Retinal pigment epithelial cell (primary cell): ENCODE measurements around the gene SLC6A3.
"Not testable (repeated sequence)": the region's sequence is repeated elsewhere in the genome, so short reads cannot be mapped to it uniquely, and the experiment has no call there.

Source experiments
- DNase-seq: peaks from one replicate; pipeline ENCODE4 v3.0.0-alpha.2; 2010; ENCODE audit warnings: low read depth
- H3K4me3 ChIP-seq: 2 replicates; pipeline ENCODE4 v1.5.1; 2011; ENCODE audit warnings: mild to moderate bottlenecking, low read length, control low read depth, moderate library complexity
- TF ChIP-seq, protein P1 (sequence below): conservative IDR thresholded peaks from 2 replicates; pipeline ENCODE4 v1.5.1; 2011; ENCODE audit warnings: low read depth, low read length, control low read depth, inconsistent platforms

The SLC6A3 gene

DNA sequence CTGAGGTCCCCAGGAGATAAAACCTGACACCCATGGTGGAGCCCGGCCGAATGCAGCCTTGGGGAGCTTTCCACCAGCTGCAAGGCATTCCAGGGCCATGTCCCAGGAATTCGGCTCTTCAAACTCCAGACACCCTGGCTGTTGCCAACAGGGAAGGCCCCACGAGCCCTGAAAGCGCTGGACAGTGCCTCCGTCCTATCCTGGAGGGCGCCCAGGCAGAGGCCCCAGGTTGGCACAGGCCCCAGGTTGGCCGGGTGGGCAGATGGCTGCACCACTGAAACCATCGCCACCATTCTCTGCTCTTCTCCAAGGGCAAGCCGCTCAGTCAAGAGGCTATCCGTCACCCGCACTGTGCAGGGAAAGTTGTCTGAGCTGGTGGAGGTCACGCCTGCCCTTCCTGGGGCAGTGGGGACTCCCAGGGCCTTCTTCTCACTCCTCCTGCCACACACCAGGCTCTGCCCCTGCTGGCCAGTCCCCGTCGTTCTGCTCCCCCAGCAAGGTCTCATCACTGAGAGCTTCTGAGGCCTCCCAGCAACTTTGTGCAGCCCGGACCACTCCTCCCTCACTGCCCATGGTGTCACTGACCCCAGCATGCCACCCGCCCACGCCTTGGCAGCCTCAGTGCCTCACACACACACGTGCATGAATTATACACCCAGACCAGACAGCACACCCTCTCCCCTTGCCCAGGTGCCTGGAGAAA is 21.2 kb downstream of the SLC6A3 start:
- TF ChIP-seq, protein P1, sequence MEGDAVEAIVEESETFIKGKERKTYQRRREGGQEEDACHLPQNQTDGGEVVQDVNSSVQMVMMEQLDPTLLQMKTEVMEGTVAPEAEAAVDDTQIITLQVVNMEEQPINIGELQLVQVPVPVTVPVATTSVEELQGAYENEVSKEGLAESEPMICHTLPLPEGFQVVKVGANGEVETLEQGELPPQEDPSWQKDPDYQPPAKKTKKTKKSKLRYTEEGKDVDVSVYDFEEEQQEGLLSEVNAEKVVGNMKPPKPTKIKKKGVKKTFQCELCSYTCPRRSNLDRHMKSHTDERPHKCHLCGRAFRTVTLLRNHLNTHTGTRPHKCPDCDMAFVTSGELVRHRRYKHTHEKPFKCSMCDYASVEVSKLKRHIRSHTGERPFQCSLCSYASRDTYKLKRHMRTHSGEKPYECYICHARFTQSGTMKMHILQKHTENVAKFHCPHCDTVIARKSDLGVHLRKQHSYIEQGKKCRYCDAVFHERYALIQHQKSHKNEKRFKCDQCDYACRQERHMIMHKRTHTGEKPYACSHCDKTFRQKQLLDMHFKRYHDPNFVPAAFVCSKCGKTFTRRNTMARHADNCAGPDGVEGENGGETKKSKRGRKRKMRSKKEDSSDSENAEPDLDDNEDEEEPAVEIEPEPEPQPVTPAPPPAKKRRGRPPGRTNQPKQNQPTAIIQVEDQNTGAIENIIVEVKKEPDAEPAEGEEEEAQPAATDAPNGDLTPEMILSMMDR, result no peak
- DNase-seq, result no peak
- H3K4me3 ChIP-seq, result no peak overlapping the region

DNA sequence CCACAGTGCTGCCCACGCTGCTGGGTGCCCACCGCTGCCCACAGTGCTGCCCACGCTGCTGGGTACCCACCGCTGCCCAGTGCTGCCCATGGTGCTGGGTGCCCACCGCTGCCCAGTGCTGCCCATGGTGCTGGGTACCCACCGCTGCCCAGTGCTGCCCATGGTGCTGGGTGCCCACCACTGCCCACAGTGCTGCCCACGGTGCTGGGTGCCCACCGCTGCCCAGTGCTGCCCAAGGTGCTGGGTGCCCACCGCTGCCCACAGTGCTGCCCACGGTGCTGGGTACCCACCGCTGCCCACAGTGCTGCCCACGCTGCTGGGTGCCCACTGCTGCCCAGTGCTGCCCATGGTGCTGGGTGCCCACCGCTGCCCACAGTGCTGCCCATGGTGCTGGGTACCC is 22.7 kb downstream of the SLC6A3 start:
- DNase-seq, H3K4me3 ChIP-seq: not testable (repeated sequence)

DNA sequence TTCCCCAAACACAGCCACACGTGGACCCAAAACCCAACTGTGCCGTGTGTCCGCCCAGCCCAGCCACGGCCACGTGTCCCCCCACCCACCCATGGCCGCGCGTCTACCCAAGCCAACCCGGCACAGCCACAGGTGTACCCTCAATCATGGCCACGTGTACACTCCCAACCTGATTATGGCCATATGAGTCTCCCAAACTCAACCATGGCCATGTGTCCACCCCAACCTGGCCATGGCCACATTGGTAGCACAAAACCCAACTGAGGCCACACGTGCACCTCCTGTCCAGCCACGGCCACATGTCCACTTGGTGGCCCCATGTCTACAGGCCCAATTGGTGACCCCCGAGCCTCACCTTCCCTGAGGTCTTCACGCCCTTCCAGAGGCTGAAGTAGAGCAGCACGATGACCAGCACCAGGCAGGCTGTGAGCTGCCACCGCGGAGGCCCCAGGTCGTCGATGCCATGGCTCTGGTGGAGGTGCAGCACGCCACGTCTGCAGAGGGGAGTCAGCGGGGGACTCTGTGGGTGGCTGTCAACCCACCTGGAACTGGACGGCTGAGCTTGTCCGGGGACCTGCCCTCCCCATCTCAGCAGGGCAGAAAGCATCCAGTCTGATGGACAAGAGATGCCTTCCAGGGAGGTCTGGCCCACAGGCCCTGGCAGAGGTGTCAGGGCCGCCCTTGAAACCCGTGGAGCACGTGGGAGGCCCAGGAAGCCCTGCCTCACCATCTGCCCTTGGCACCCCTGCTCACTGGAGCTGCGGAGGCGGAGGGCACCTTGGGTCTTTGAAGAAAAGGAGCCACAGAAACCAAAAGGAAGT is 23.5 kb downstream of the SLC6A3 start:
- TF ChIP-seq, protein P1, result no peak
- H3K4me3 ChIP-seq, result no peak overlapping the region
- no peak for DNase-seq

DNA sequence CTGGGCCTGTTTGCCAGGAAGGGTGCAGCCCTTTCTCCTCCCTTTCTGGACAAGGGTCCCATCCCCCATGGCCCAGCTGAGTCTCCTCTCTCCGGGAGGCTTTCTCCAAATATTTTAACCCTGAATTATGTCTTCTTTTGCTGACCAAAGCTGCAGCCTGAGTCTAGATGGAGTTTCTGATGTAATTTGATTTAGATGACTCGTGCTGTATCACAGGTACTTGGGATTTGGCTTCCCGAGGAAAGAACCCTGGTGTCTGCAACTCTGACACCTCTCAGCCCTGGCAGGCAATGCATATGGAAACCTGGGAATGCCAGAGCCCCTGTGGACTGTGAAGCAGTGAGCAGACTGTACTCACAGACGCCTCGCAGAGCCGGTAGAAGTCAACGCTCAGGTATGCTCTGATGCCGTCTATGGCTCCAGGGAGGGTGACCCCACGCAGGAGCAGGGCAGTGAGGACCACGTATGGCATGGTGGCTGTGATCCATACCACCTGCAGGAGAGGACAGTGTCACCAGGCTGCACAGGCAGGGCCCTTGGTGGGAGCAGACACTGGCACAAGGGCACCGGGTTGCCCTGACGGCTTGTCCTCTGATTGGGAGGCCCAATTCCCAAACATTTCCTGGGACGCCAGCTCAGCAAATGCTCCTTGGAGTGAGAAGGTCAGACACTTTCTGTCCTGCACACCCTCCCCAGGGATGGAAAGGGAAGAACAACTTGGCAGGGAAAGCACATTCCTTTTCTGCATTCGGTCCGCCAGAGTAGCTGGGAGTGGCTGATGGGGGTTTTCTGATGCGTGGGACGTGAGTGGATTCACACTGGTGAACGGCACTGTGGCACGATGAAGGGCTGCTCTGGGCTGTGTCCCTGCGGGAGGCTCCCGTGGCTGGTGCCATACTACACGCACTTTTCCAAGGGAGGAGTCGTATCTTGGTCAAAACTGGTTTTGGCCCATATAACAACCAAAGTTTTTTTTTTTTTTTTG is 24.7 kb downstream of the SLC6A3 start:
- no peak overlapping the region for H3K4me3 ChIP-seq
- no peak for DNase-seq
- TF ChIP-seq, protein P1, result no peak

DNA sequence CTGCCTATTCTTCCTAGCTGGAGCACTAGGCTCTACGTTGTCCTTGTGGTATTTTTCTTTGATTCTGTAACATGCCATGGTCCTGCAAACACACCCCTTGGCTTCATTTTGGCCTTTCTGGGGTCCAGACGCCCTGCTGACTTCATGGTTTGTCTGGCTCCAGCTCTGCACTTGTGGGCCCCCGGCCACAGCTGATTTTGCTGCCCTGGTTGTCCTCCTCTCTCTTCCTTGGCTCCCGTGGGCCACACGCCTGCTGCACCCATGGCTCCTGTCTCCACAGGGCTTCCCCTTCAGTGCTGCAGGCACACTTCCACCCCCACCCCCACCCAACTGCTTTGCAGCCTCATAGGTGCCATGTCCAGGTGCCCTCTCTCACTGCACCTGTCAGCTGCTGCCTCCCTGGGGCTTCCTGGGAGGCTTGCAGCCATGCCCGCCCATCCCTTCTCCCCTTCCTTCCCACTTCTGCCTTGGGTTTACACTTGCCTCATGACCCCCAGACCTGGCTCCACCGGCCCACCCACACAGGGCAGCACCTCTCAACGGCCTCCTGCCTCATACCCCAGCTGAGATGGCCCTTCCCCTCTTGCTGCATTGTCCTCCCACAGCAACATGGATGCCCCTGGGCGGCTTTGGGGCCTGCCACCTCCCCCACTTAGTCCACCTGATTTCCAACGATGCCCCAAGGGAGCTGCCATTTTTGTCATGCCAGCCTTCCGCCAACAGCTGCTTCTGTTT is 25.6 kb downstream of the SLC6A3 start:
- DNase-seq, result no peak
- TF ChIP-seq, protein P1, result no peak
- no peak overlapping the region for H3K4me3 ChIP-seq

DNA sequence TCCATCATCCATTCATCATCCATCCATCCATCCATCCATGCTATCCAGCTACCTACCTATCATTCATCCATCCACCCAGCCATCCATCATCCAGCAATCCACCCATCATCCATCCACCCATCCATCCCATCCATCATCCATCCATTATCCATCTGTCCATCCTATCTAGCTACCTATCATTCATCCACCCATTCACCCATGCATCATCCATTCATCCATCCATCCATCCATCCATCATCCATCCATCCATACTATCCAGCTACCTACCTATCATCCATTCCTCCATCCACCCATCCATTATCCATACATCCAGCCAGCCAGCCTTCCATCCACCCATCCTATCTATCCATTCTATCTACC is 26.3 kb downstream of the SLC6A3 start:
- TF ChIP-seq, protein P1, result no peak
- no peak overlapping the region for H3K4me3 ChIP-seq
- DNase-seq, result no peak
